PC-9 (cell line): ENCODE measurements around the gene SCAF11. TPM values are rescaled to one million over a fixed set of nuclear protein-coding genes. Genes with fewer than 3 reads are reported as not detected.

Source experiments
- BruUV-seq: library from RNA; stranded (reverse); fragments of 400-500 nt; replicated peaks from 2 replicates; lab custom pipeline; 2021; lab: Mats Ljungman, UMichigan
- CTCF ChIA-PET: fragments of 300-600 bp; sonication (Branson Sonifier 250); formaldehyde crosslinking; loops from one replicate; lab custom pipeline; 2022; ENCODE audit warnings: antibody characterized with exemption; lab: Charles Lee
- POLR2A ChIA-PET: fragments of 300-600 bp; sonication (Branson Sonifier 250); formaldehyde crosslinking; loops from one replicate; lab custom pipeline; 2022; ENCODE audit warnings: antibody characterized with exemption; ENCODE audit not compliant: unreplicated experiment; lab: Charles Lee
- DNase-seq, 2 experiments: peaks; one replicate each; pipeline versions ENCODE4 v3.0.0 to v3.0.0-alpha.2; 2015 to 2022; ENCODE audit warnings: mixed read lengths in 1 of 2
- H2AFZ ChIP-seq: fragments of 200-600 bp; sonication (generic); 2 replicates; pipeline ENCODE4 v1.8.1; 2017; ENCODE audit warnings: antibody characterized with exemption
- H3F3A ChIP-seq: fragments of 200-600 bp; sonication (generic); 2 replicates; pipeline ENCODE4 v1.8.1; 2017; ENCODE audit warnings: antibody characterized with exemption, mild to moderate bottlenecking, low read depth; ENCODE audit not compliant: insufficient read depth
- H3K27ac ChIP-seq: fragments of 200-600 bp; sonication (generic); 2 replicates; pipeline ENCODE4 v1.6.1; 2016; ENCODE audit warnings: mixed run types
- H3K27me3 ChIP-seq: fragments of 200-600 bp; sonication (generic); 2 replicates; pipeline ENCODE4 v1.6.1; 2016; ENCODE audit warnings: low read depth, mixed run types; ENCODE audit not compliant: insufficient read depth
- H3K36me3 ChIP-seq: fragments of 200-600 bp; sonication (generic); 2 replicates; pipeline ENCODE4 v1.6.1; 2016; ENCODE audit warnings: low read depth, mixed run types
- H3K4me1 ChIP-seq: fragments of 200-600 bp; sonication (generic); replicated peaks from 2 replicates; pipeline ENCODE4 v1.6.1; 2016; ENCODE audit warnings: mixed run types; ENCODE audit not compliant: insufficient read depth
- H3K4me2 ChIP-seq: fragments of 200-600 bp; sonication (generic); 2 replicates; pipeline ENCODE4 v1.6.1; 2017; ENCODE audit warnings: mixed run types
- H3K4me3 ChIP-seq: fragments of 200-600 bp; sonication (generic); 2 replicates; pipeline ENCODE4 v1.6.1; 2016; ENCODE audit warnings: mixed run types
- H3K79me2 ChIP-seq: fragments of 200-600 bp; sonication (generic); 2 replicates; pipeline ENCODE4 v1.6.1; 2017; ENCODE audit warnings: low read depth, mixed run types
- H3K9me2 ChIP-seq: fragments of 200-600 bp; sonication (generic); 2 replicates; pipeline ENCODE4 v1.8.1; 2017; ENCODE audit warnings: mild to moderate bottlenecking; ENCODE audit not compliant: insufficient read depth
- H3K9me3 ChIP-seq: fragments of 200-600 bp; sonication (generic); 2 replicates; pipeline ENCODE4 v1.8.1; 2016; ENCODE audit warnings: low read depth; ENCODE audit not compliant: insufficient read depth
- H4K20me1 ChIP-seq: fragments of 200-600 bp; sonication (generic); 2 replicates; pipeline ENCODE4 v1.8.1; 2017; ENCODE audit not compliant: insufficient read depth
- EZH2 ChIP-seq: fragments of 200-600 bp; sonication (generic); IDR thresholded peaks from 2 replicates; pipeline ENCODE4 v1.8.0; 2017; ENCODE audit warnings: antibody characterized with exemption, low read depth
- intact Hi-C: fragments of 100-400 bp; cut with micrococcal nuclease; formaldehyde crosslinking; loops from one replicate; pipeline ENCODE4 v1.10.0; 2022; ENCODE audit not compliant: unreplicated experiment
- total RNA-seq: library from RNA; stranded (reverse); gene quantifications from 2 replicates; pipeline ENCODE4 v1.2.3, GENCODE V29; 2021
- TF ChIP-seq, protein P1 (sequence below): fragments of 200-600 bp; sonication (generic); conservative IDR thresholded peaks from 2 replicates; pipeline ENCODE4 v1.6.1; 2017; ENCODE audit warnings: mixed run types, antibody characterized with exemption, mild to moderate bottlenecking, moderate library complexity

Gene SCAF11
- total RNA-seq, 1 experiment from 2014 or later, result 98.7 TPM

DNA sequence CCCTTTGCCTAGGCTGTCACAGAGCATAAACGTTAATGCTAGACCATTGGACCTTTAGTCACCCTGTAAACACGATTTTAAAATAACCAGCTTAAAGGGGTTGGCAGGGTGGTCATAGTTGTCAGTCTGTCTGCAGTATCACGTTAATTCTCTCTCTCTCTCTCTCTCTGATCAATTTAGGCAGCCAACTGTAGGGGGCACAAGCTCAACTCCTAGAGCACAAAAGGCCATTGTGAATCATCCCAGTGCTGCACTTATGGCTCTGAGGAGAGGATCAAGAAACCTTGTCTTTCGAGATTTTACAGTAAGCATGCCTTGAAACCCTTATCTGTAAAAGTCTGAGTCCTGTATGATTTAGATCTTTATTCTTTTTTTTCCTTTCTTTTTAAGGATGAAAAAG is 97.1 kb downstream of the SCAF11 start:
- Histone ChIP-seq H3K36me3 (peaks cover 10% of the 10 kb centered on the region), H3K79me2 (no peaks in the 10 kb centered on the region), H3F3A (no peaks in the 10 kb centered on the region), H3K4me1 (no peaks in the 10 kb centered on the region), H2AFZ (no peak overlapping the region), H4K20me1 (0 out of 2 replicates have a peak, but pooled peaks cover 4% of the 10 kb centered on the region), H3K4me2 (no peak overlapping the region), H3K9me3 (no peaks in the 10 kb centered on the region), H3K9me2 (no peaks in the 10 kb centered on the region), H3K4me3 (no peak overlapping the region), H3K27ac (no peak overlapping the region), H3K27me3 (no peaks in the 10 kb centered on the region)
- CTCF ChIA-PET, result interaction anchor here (0.7 kb wide), 1 partner anchor 50 kb away, joined by 7 read pairs; no protein-coding TSS in a partner anchor
- DNase-seq, result no peak
- intact Hi-C loops, result no loop called here
- no TSS peak for BruUV-seq
- POLR2A ChIA-PET, result interaction anchor here (0.6 to 0.8 kb wide), 2 partner anchors 31 to 64 kb away, joined by 14 to 19 read pairs; no protein-coding TSS in a partner anchor
- TF ChIP-seq, protein P1, sequence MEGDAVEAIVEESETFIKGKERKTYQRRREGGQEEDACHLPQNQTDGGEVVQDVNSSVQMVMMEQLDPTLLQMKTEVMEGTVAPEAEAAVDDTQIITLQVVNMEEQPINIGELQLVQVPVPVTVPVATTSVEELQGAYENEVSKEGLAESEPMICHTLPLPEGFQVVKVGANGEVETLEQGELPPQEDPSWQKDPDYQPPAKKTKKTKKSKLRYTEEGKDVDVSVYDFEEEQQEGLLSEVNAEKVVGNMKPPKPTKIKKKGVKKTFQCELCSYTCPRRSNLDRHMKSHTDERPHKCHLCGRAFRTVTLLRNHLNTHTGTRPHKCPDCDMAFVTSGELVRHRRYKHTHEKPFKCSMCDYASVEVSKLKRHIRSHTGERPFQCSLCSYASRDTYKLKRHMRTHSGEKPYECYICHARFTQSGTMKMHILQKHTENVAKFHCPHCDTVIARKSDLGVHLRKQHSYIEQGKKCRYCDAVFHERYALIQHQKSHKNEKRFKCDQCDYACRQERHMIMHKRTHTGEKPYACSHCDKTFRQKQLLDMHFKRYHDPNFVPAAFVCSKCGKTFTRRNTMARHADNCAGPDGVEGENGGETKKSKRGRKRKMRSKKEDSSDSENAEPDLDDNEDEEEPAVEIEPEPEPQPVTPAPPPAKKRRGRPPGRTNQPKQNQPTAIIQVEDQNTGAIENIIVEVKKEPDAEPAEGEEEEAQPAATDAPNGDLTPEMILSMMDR, result no peak
- TF ChIP-seq EZH2, result no peak

DNA sequence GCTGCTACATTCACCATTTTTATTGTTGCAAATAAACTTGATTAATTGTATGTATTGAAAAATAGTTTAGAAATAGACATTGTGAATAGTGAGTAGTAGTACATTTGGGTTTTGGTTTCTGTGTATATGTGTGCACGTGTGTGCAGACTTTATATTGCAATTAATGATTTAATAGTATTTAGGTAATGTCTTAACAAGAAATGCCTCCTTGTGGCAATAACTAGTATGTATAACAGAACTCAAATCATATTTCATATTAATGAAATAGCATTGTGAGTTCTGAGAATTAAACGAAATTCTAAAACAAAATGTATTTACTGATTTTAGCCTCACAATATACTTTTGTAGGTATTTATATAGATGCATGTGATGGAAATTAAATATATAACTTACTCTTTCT is 100.1 kb downstream of the SCAF11 start:
- H3K4me1 ChIP-seq, result no peaks in the 10 kb centered on the region
- no peaks in the 10 kb centered on the region for H3K9me2 ChIP-seq
- H2AFZ ChIP-seq, result no peak overlapping the region
- ChIA-PET CTCF (no interaction called here), POLR2A (no interaction called here)
- no peaks in the 10 kb centered on the region for H3K9me3 ChIP-seq
- H3K79me2 ChIP-seq, result no peaks in the 10 kb centered on the region
- no peak overlapping the region for H3K27ac ChIP-seq
- H4K20me1 ChIP-seq, result 0 out of 2 replicates have a peak, but pooled peaks cover 4% of the 10 kb centered on the region
- H3K4me3 ChIP-seq, result no peak overlapping the region
- no TSS peak for BruUV-seq
- H3F3A ChIP-seq, result no peaks in the 10 kb centered on the region
- peaks cover 11% of the 10 kb centered on the region for H3K36me3 ChIP-seq
- DNase-seq, result no peak
- no peaks in the 10 kb centered on the region for H3K27me3 ChIP-seq
- TF ChIP-seq EZH2, result no peak
- TF ChIP-seq, protein P1, result peak; percentile 24; the same call in 1 of the 2 replicates
- H3K4me2 ChIP-seq, result no peak overlapping the region
- intact Hi-C loops, result no loop called here

DNA sequence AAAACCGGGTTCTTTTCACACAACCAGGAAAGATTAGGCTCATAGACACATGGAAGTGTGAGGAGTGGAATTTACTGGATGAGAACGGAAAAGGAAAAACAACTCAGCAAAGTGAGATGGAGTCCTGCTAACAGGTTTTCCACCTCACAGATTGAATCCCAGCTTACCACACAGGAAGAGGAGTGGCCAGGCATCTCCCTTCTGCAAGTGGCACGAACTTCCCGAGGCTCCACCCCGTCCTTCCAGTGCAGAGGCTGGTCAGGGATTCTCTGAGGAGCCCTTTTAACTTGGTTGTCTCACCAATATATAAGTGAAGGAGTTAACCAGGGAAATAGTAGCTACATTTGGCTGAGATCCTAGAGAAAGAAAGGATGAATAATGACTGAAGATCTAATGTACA is 102.8 kb downstream of the SCAF11 start:
- intact Hi-C loops, result no loop called here
- H3K4me3 ChIP-seq, result no peak overlapping the region
- TF ChIP-seq EZH2, result no peak
- TF ChIP-seq, protein P1, result no peak
- H3K27ac ChIP-seq, result no peak overlapping the region
- H3F3A ChIP-seq, result no peaks in the 10 kb centered on the region
- no TSS peak for BruUV-seq
- H3K4me1 ChIP-seq, result no peaks in the 10 kb centered on the region
- ChIA-PET POLR2A (interaction anchor here (0.6 kb wide), 1 partner anchor 533 kb away, joined by 10 read pairs; no protein-coding TSS in a partner anchor), CTCF (no interaction called here)
- H3K36me3 ChIP-seq, result peaks cover 9% of the 10 kb centered on the region
- no peaks in the 10 kb centered on the region for H3K9me3 ChIP-seq
- H3K79me2 ChIP-seq, result no peaks in the 10 kb centered on the region
- H3K27me3 ChIP-seq, result no peaks in the 10 kb centered on the region
- H3K4me2 ChIP-seq, result no peak overlapping the region
- no peak for DNase-seq
- no peak overlapping the region for H2AFZ ChIP-seq
- H4K20me1 ChIP-seq, result no peaks in the 10 kb centered on the region
- H3K9me2 ChIP-seq, result no peaks in the 10 kb centered on the region
